Measurements from ENCODE around the gene DMRTC2.

DMRTC2 gene

DNA sequence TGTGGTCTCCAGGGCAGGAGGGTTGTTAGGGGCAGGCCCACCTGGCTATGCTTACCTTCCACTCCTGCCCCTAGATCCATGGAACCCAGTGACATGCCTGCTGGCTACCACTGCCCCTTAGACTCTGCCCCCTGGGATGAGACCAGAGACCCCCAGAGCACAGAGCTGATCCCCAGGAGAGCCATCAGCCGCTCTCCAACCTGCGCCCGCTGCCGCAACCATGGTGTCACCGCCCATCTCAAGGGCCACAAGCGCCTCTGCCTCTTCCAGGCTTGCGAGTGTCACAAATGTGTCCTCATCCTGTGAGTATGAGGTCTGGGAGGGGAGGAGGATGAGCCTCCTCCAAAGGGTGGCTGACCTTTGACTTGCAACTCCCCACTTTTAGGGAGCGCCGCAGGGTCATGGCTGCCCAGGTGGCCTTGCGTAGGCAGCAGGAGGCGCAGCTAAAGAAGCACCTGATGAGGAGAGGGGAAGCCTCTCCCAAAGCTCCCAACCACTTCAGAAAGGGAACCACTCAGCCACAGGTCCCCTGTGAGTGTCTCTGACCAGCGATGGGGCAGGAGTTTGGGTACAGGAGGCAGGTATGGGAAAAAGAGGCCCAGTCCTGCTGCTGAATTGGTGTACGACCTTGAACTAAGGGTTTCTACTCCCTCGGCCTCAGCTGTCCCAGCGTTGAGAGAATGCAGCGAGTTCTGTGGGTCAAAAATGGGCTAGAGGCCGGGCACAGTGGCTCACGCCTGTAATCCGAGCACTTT, 2.7 kb downstream of the DMRTC2 start:
- no peaks in the 10 kb centered on the region for H3K9me3 ChIP-seq (ENCODE audit: insufficient read depth, low read length)
- no peak for TF ChIP-seq EZH2phosphoT487 (conservative IDR thresholded peaks at IDR 0.05; ENCODE audit: low read length)
- TF ChIP-seq, protein P1, sequence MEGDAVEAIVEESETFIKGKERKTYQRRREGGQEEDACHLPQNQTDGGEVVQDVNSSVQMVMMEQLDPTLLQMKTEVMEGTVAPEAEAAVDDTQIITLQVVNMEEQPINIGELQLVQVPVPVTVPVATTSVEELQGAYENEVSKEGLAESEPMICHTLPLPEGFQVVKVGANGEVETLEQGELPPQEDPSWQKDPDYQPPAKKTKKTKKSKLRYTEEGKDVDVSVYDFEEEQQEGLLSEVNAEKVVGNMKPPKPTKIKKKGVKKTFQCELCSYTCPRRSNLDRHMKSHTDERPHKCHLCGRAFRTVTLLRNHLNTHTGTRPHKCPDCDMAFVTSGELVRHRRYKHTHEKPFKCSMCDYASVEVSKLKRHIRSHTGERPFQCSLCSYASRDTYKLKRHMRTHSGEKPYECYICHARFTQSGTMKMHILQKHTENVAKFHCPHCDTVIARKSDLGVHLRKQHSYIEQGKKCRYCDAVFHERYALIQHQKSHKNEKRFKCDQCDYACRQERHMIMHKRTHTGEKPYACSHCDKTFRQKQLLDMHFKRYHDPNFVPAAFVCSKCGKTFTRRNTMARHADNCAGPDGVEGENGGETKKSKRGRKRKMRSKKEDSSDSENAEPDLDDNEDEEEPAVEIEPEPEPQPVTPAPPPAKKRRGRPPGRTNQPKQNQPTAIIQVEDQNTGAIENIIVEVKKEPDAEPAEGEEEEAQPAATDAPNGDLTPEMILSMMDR (IDR thresholded peaks at IDR 0.05; ENCODE audit: insufficient read depth, low read length, poor library complexity, severe bottlenecking), result no peak
- H3K4me2 ChIP-seq (ENCODE audit: low read depth, low read length, poor library complexity, severe bottlenecking), result no peak overlapping the region
- no peak overlapping the region for H3K4me3 ChIP-seq (ENCODE audit: insufficient read depth, low read length, poor library complexity, severe bottlenecking)
- H2AFZ ChIP-seq (ENCODE audit: low read depth, low read length, severe bottlenecking), result no peak overlapping the region
- no peaks in the 10 kb centered on the region for H3K27me3 ChIP-seq (ENCODE audit: low read length)
- H3F3A ChIP-seq (ENCODE audit: insufficient read depth), result no peaks in the 10 kb centered on the region
- no peaks in the 10 kb centered on the region for H3K9me2 ChIP-seq (replicated peaks; ENCODE audit: insufficient read depth, low read length)
- no peak overlapping the region for H3K9ac ChIP-seq (ENCODE audit: low read length)
- H3K36me3 ChIP-seq (ENCODE audit: low read length), result no peaks in the 10 kb centered on the region
- no peaks in the 10 kb centered on the region for H3K79me2 ChIP-seq (ENCODE audit: insufficient read depth, low read length)
- H4K20me1 ChIP-seq (ENCODE audit: low read depth, low read length), result no peaks in the 10 kb centered on the region
- no peak overlapping the region for H3K27ac ChIP-seq (ENCODE audit: low read depth, low read length)

DNA sequence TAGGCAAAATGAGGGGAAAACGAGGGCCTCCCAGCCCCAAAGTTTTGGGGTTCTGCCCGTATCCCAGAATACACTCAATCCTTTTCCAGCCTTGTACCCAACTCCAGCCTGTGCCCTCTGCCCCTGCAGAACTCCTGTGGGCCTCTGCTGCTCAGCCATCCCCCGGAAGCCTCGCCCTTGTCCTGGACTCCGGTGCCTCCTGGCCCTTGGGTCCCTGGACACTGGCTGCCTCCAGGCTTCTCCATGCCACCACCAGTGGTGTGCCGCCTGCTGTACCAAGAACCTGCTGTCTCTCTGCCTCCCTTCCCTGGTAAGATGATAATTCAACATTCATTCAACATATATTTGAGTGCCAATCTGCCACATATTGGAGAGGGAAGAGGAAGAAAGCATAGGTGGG, 3.8 kb downstream of the DMRTC2 start:
- Histone ChIP-seq H2AFZ (ENCODE audit: low read depth, low read length, severe bottlenecking) (no peak overlapping the region), H3K4me2 (ENCODE audit: low read depth, low read length, poor library complexity, severe bottlenecking) (no peak overlapping the region), H3K9me2 (replicated peaks; ENCODE audit: insufficient read depth, low read length) (no peaks in the 10 kb centered on the region), H3F3A (ENCODE audit: insufficient read depth) (no peaks in the 10 kb centered on the region), H3K9me3 (ENCODE audit: insufficient read depth, low read length) (no peaks in the 10 kb centered on the region), H3K27ac (ENCODE audit: low read depth, low read length) (no peak overlapping the region), H3K36me3 (ENCODE audit: low read length) (no peaks in the 10 kb centered on the region), H3K27me3 (ENCODE audit: low read length) (no peaks in the 10 kb centered on the region), H3K4me3 (ENCODE audit: insufficient read depth, low read length, poor library complexity, severe bottlenecking) (no peak overlapping the region), H3K79me2 (ENCODE audit: insufficient read depth, low read length) (no peaks in the 10 kb centered on the region), H3K9ac (ENCODE audit: low read length) (no peak overlapping the region), H4K20me1 (ENCODE audit: low read depth, low read length) (no peaks in the 10 kb centered on the region)
- TF ChIP-seq, protein P1 (IDR thresholded peaks at IDR 0.05; ENCODE audit: insufficient read depth, low read length, poor library complexity, severe bottlenecking), result no peak
- no peak for TF ChIP-seq EZH2phosphoT487 (conservative IDR thresholded peaks at IDR 0.05; ENCODE audit: low read length)

DNA sequence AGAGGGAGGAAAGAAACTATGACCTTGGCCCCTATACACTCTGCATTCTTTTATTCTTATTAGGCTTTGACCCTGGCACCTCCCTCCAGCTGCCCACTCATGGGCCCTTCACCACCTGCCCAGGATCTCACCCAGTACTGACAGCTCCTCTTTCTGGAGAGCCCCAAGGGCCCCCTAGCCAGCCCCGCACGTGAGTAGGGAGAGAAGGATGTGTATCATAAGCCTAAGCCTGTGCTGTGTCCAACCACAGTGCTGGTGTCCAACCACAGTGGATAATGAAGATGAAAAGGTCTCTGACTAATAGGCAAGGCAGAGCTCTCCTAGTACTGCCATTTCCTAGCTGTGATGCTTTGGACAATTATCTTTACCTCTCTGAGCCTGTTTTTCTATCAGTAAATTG, 4.2 kb downstream of the DMRTC2 start:
- Histone ChIP-seq H3K9me2 (replicated peaks; ENCODE audit: insufficient read depth, low read length) (no peaks in the 10 kb centered on the region), H4K20me1 (ENCODE audit: low read depth, low read length) (no peaks in the 10 kb centered on the region), H3K36me3 (ENCODE audit: low read length) (no peaks in the 10 kb centered on the region), H3K4me2 (ENCODE audit: low read depth, low read length, poor library complexity, severe bottlenecking) (no peak overlapping the region), H3F3A (ENCODE audit: insufficient read depth) (no peaks in the 10 kb centered on the region), H3K79me2 (ENCODE audit: insufficient read depth, low read length) (no peaks in the 10 kb centered on the region), H3K9ac (ENCODE audit: low read length) (no peak overlapping the region), H3K27ac (ENCODE audit: low read depth, low read length) (no peak overlapping the region), H3K27me3 (ENCODE audit: low read length) (no peaks in the 10 kb centered on the region), H3K4me3 (ENCODE audit: insufficient read depth, low read length, poor library complexity, severe bottlenecking) (no peak overlapping the region), H2AFZ (ENCODE audit: low read depth, low read length, severe bottlenecking) (no peak overlapping the region), H3K9me3 (ENCODE audit: insufficient read depth, low read length) (no peaks in the 10 kb centered on the region)
- TF ChIP-seq EZH2phosphoT487 (conservative IDR thresholded peaks at IDR 0.05; ENCODE audit: low read length), result no peak
- TF ChIP-seq, protein P1 (IDR thresholded peaks at IDR 0.05; ENCODE audit: insufficient read depth, low read length, poor library complexity, severe bottlenecking), result no peak

Data from SU-DHL-6 (cell line).